Thyroid gland (tissue), 4 donors: Measurements from ENCODE around the gene PRR12.

Experiments used
- CTCF ChIP-seq, 6 experiments: fragments of 200-600 bp in 3 of 6; fragments of 450-650 bp in 3 of 6; sonication (generic) in 3 of 6; IDR thresholded peaks; one replicate each; pipeline ENCODE4 v1.5.1; 2016 to 2019; ENCODE audit warnings: antibody characterized with exemption in 6 of 6, mild to moderate bottlenecking in 2 of 6, inconsistent platforms in 1 of 6, moderate library complexity in 1 of 6
- POLR2A ChIP-seq, 2 donors: fragments of 450-650 bp; IDR thresholded peaks; one replicate each; pipeline ENCODE4 v1.6.1; 2017; ENCODE audit warnings: antibody characterized with exemption in 2 of 2, mild to moderate bottlenecking in 2 of 2, moderate library complexity in 1 of 2

GRCh38 chr19:49643466-49643865, 52.5 kb downstream of the PRR12 start:
- TF ChIP-seq CTCF (IDR thresholded peaks at IDR 0.05) (no peak), POLR2A (IDR thresholded peaks at IDR 0.05) (no peak)
